OCI-LY7 (cell line): ENCODE results near the gene FAM3D.

Experiments
- CTCF ChIP-seq: fragments of 200-600 bp; sonication (generic); conservative IDR thresholded peaks from 2 replicates; pipeline ENCODE4 v1.5.1; 2014; ENCODE audit warnings: mild to moderate bottlenecking, antibody characterized with exemption, low read length, moderate library complexity, mixed read lengths
- EZH2phosphoT487 ChIP-seq: fragments of 200-600 bp; sonication (generic); IDR thresholded peaks from 2 replicates; pipeline ENCODE4 v1.6.1; 2018; ENCODE audit warnings: low read depth, borderline replicate concordance, mild to moderate bottlenecking, mixed run types, antibody characterized with exemption, low read length, moderate library complexity, mixed read lengths

GRCh38 chr3:58667704-58668103 lies 1.1 kb upstream of the FAM3D start:
- TF ChIP-seq CTCF: no peak
- TF ChIP-seq EZH2phosphoT487: no peak
